ENCODE results near the gene LILRB4.
"Not testable (repeated sequence)": the region's sequence is repeated elsewhere in the genome, so short reads cannot be mapped to it uniquely, and the experiment has no call there.

LILRB4 gene

GRCh38 chr19:54662730-54663129 lies at the start of gene LILRB4:
LILRB4 (plus strand) TSS chr19:54662985; CDS start chr19:54663034, 49 bp downstream.
- no peak for FAIRE-seq

GRCh38 chr19:54614726-54615125 lies 48.1 kb upstream of the LILRB4 start:
- FAIRE-seq: no peak

GRCh38 chr19:54616057-54616456 lies 46.7 kb upstream of the LILRB4 start:
- no peak for FAIRE-seq

GRCh38 chr19:54616821-54617560 lies 45.8 kb upstream of the LILRB4 start:
- no peak for FAIRE-seq

GRCh38 chr19:54620464-54620863 lies 42.3 kb upstream of the LILRB4 start:
- no peak for FAIRE-seq

- FAIRE-seq: no peak
Observed at GRCh38 chr19:54622431-54622830, 40.4 kb upstream of the LILRB4 start.

GRCh38 chr19:54624234-54624633 lies 38.6 kb upstream of the LILRB4 start:
- not testable (repeated sequence) for FAIRE-seq

GRCh38 chr19:54624934-54625730 lies 37.7 kb upstream of the LILRB4 start:
- FAIRE-seq: not testable (repeated sequence)

GRCh38 chr19:54626757-54627156 lies 36.0 kb upstream of the LILRB4 start:
- FAIRE-seq: no peak

- not testable (repeated sequence) for FAIRE-seq
Observed at GRCh38 chr19:54627912-54628311, 34.9 kb upstream of the LILRB4 start.

GRCh38 chr19:54630262-54630661 lies 32.5 kb upstream of the LILRB4 start, which contains the start of gene LILRB1:
LILRB1 (plus strand) TSS chr19:54630484; CDS start chr19:54631074, 590 bp downstream.
- FAIRE-seq: not testable (repeated sequence)

GRCh38 chr19:54630782-54631181 lies 32.0 kb upstream of the LILRB4 start:
- FAIRE-seq: no peak

GRCh38 chr19:54631489-54632337 lies 31.1 kb upstream of the LILRB4 start:
- not testable (repeated sequence) for FAIRE-seq

GRCh38 chr19:54632517-54632916 lies 30.3 kb upstream of the LILRB4 start:
- not testable (repeated sequence) for FAIRE-seq

GRCh38 chr19:54633401-54633800 lies 29.4 kb upstream of the LILRB4 start:
- no peak for FAIRE-seq

- FAIRE-seq: not testable (repeated sequence)
Observed at GRCh38 chr19:54636081-54636480, 26.7 kb upstream of the LILRB4 start.

GRCh38 chr19:54638683-54639082 lies 24.1 kb upstream of the LILRB4 start:
- FAIRE-seq: no peak

GRCh38 chr19:54642953-54643352 lies 19.8 kb upstream of the LILRB4 start:
- FAIRE-seq: not testable (repeated sequence)

- not testable (repeated sequence) for FAIRE-seq
Observed at GRCh38 chr19:54643583-54643982, 19.2 kb upstream of the LILRB4 start.

GRCh38 chr19:54644056-54644455 lies 18.7 kb upstream of the LILRB4 start:
- no peak for FAIRE-seq

GRCh38 chr19:54646331-54646841 lies 16.4 kb upstream of the LILRB4 start:
- no peak for FAIRE-seq

GRCh38 chr19:54648129-54648528 lies 14.7 kb upstream of the LILRB4 start:
- FAIRE-seq: no peak
